Activated CD4-positive, alpha-beta T cell treated with anti-CD3 and anti-CD28 coated beads, Interleukin-2, amount 50 U/mL, for 48 hours (primary cell): ENCODE measurements around the gene PAK1.
"Not testable (repeated sequence)": the region's sequence is repeated elsewhere in the genome, so short reads cannot be mapped to it uniquely, and the experiment has no call there.

Experiments used
- DNase-seq, 2 experiments: peaks; one replicate each; pipeline ENCODE4 v3.0.0-alpha.2; 2020

PAK1 gene

DNA sequence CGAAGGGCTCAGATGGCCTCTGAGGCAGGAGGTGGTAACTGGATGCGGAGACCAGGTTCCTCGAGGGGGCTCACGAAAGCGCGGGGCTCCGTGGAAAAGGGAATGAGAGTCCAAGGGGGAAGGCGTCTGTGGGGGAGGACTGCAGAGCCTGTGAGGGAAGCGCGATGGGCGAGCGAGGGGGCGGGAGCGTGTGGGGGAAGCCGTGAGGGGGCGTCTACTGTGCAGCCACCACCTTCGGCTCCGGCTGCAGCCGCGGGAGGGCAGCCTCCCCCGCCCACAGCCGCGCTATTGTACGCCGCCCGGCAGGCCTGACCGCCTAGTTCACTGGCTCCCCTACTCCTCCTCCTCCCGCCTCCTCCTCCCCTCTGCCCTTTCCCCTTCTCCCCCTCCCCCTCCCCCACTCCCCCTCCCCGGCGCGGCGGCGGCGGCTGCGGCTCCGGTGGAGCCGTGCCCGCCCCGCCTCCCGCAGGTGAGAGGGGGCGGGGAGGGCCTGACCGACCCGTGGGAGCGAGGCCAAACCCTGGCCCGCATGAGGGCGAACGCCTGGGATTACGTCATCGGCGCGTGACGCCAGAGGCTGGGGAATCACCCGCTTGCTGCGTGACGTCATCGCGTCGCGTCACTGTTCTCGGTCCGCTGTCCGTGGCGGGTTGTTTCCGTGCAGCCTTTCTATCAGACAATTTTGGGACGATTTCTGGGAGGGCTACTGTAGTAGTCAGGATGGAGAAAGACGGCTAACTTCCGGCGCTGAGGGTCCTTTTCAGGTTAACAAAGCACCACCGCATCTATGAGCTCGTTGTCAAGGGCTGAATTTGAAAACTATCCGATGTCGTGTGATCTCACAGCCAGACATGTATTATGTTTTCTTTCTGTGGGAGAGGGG, at the start of gene PAK1:
Gene PAK1 (minus strand): TSS at position 294 of the 883 bp plus-strand sequence. CDS start 81,574 bp downstream, outside the sequence.
- peak; percentile 77 to 82 for DNase-seq

- DNase-seq = no peak
Observed at GRCh38 chr11:77522215-77522614, 48.3 kb upstream of the PAK1 start.

- no peak for DNase-seq
Observed at GRCh38 chr11:77519847-77520246, 46.0 kb upstream of the PAK1 start.

GRCh38 chr11:77518471-77518870, 44.6 kb upstream of the PAK1 start:
- DNase-seq = no peak

GRCh38 chr11:77517753-77518152, 43.9 kb upstream of the PAK1 start:
- DNase-seq = no peak

DNA sequence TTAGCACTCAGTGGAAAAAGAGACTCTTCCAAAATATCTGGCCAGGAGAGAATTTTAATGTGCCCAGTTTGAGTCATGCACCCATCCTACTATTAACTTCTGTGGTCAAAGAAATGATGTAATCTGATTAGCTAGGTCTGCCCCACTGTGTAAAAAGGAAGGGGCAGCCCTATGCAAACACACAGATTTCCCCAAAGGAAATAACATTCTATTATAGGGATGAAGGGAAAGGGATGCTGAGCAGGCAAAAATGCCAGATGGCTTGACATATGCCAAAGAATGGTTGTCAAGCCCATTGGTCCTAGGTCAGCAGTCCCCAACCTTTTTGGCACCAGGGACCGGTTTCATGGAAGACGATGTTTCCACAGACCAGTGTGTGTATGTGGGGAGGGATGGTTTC, 43.3 kb upstream of the PAK1 start:
- no peak for DNase-seq

DNA sequence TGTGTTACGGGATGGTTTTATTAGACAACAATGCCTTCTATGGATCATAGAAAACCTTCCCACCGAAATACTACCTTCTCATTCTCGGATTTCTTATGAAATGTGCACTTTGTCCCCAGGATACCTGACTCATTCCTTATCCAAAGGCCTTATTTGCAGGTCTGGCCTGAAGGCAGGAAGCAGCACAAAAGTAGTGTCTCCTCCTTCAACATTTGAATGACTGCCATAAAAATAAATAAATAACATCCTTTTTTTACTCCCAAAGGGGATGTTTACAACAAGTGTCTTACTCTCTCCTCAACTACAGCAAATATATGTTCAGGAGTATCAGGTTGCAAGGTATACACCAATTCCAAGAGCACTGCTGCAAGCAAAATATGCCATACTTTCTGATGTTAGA, 41.6 kb upstream of the PAK1 start:
- DNase-seq = no peak

- no peak for DNase-seq
Observed at GRCh38 chr11:77515063-77515462, 41.2 kb upstream of the PAK1 start.

DNA sequence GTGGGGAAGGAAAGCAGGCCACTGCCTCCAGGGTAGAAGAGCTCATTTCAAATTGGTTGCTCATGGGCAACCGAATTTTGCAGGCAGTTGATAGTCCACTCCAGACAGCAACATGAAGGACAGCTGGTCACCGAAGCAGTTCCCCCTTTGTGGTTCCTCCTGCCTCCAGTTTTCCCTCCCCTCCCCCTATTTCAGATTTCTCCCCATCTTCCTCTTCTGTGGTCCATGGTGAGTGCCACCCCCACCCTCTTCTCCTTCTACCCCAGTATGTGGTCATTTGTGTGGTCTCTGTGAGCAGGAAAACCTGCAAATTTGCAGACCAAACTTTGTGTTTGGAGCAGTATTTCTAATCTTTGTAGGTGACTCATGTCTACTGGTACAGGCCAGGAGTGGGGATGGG, 38.2 kb upstream of the PAK1 start:
- no peak for DNase-seq

- no peak for DNase-seq
Observed at GRCh38 chr11:77510851-77511250, 37.0 kb upstream of the PAK1 start.

DNA sequence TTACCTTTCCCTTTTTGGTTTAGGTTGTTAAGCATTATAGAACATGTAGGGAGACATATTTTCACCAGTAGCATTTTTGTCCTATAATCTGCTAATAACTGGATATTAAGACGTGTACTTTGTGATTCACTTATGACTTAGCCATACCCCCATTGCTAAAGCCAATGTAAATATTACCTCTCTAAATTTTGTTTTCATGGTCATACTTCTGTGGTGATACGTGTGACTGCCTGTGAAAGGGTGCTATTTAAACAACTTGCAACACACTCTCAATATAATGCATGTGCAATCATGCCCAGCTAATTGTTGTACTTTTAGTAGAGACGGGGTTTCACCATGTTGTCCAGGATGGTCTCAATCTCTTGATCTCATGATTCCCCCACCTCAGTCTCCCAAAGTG, 36.2 kb upstream of the PAK1 start:
- no peak for DNase-seq

DNA sequence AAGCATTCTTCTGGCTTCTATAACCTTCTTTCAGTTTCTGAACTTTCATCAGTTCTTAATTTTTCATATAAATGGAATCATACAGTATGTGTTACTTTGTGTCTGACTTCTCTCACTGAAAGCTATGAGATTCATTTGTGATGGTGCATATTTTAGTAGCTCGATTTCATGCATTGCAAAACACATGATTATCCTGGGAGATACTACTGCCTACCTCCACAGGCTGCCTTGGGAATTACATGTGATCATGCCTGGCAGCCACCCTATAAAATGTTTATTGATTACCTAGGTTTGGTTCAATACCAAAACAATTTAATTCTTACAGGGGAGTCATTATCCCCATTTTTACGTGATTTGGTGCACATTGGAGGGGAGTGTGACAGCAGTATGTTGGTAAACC, 34.1 kb upstream of the PAK1 start:
- DNase-seq = no peak

GRCh38 chr11:77506857-77507256, 33.0 kb upstream of the PAK1 start:
- no peak for DNase-seq

DNA sequence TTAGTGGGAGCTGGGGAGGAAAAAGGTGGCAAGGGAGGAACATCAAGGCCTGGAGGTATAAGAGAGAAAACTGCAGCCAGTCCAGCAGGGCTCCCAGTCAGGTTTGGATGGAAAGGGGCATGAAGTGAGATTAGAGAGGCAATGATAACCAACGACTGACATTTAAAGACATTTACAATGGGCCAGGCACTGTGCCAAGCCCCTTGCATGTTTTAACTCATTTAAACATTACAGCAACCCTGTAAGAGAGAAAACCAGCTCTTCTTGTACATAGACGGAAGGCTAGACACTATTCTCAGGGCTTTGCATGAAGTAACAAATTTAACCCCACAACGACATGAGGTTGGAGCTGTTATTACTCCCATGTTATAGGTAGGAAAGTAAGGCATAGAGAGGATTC, 32.1 kb upstream of the PAK1 start:
- no peak for DNase-seq

DNA sequence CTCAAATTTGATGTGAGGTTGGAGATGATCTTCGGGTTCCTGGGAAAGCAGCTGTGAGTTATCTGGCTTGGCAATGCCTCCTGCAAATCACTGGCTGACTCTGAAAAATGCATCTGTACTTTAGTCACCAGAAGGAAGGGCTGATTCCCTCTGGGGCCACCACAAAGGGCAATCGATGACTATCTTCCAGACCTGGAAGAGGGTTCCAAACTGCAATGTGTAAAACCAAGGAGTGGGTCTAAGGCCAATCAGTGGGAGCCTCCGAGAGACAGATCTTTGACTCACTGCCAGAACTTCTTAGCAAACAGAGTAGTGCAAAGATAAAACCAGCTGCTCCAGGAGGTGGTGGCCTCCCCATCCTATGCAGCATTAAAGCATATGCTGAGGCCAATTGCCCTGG, 29.1 kb upstream of the PAK1 start:
- no peak for DNase-seq

- no peak for DNase-seq
Observed at GRCh38 chr11:77502346-77502905, 28.5 kb upstream of the PAK1 start.

DNA sequence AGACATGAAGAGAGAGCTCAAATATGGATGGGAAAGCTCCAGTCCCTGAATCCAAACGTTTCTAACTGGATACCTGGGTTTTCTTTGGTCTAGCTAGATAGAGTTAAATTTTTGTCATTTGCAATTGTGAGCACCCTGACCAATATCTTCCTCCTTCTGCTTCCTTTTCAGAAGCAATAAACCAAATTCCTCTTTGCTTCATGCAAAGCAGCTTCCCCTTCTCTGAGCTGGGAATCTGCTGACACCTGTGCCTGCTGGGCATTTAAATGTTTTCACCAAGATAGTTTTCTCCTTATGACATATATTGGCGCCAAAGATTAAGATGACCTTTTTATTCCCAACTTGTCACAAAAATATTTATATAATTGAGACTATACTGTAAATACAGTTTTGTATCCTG, 27.9 kb upstream of the PAK1 start:
- no peak for DNase-seq

GRCh38 chr11:77497368-77497767, 23.5 kb upstream of the PAK1 start:
- DNase-seq = no peak

GRCh38 chr11:77495526-77495925, 21.6 kb upstream of the PAK1 start:
- no peak for DNase-seq

DNA sequence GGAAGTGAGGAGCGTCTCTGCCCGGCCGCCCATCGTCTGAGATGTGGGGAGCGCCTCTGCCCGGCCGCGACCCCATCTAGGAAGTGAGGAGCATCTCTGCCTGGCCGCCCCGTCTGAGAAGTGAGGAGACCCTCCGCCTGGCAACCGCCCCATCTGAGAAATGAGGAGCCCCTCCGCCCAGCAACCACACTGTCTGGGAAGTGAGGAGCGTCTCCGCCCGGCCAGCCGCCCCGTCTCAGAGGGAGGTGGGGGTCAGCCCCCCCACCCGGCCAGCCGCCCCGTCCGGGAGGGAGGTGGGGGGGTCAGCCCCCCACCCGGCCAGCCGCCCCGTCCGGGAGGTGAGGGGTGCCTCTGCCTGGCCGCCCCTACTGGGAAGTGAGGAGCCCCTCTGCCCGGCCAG, 16.1 kb upstream of the PAK1 start:
- not testable (repeated sequence) for DNase-seq

- DNase-seq = no peak
Observed at GRCh38 chr11:77487790-77488189, 13.9 kb upstream of the PAK1 start.

GRCh38 chr11:77479746-77480352, 6.0 kb upstream of the PAK1 start:
- DNase-seq = no peak

- DNase-seq = no peak
Observed at GRCh38 chr11:77475206-77475605, 1.3 kb upstream of the PAK1 start.

DNA sequence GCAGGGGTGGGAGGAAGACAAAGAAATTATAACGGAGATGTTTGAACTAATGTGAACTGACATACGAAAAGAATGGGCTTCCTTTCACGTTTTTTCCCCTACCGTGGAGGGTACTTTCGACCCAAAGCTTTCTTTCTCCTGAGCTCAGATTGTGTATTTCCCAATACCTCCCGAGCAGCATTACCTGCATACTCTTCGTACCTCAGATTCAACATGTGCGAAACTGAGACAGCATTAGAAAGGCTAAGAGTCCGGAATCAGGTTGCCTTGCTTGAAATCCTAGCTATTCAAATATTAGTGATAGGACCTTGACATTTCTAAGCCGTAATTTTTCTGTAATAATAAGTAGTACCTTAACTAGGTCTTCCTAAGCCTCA, 778 bp upstream of the PAK1 start:
- DNase-seq = no peak
